Muscle layer of duodenum (tissue), 2 donors: ENCODE results near the gene SDK1.

Experiments used
- H3K27ac ChIP-seq: one replicate; pipeline ENCODE4 v1.7.0; 2013; ENCODE audit warnings: mild to moderate bottlenecking, low read length
- H3K27me3 ChIP-seq: one replicate; pipeline ENCODE4 v1.7.0; 2013; ENCODE audit warnings: low read depth, mild to moderate bottlenecking, control low read depth, low read length
- H3K36me3 ChIP-seq, 2 donors: one replicate each; pipeline ENCODE4 v1.7.0; 2013; ENCODE audit warnings: low read length in 2 of 2, control low read depth in 1 of 2, mild to moderate bottlenecking in 1 of 2; ENCODE audit not compliant: insufficient read depth in 2 of 2, control insufficient read depth in 1 of 2
- H3K4me1 ChIP-seq, 2 donors: one replicate each; pipeline ENCODE4 v1.7.0; 2013; ENCODE audit warnings: low read length in 2 of 2, mild to moderate bottlenecking in 2 of 2, control low read depth in 1 of 2, moderate library complexity in 1 of 2; ENCODE audit not compliant: insufficient read depth in 2 of 2, control insufficient read depth in 1 of 2
- H3K4me3 ChIP-seq, 2 donors: one replicate each; pipeline ENCODE4 v1.7.0; 2013; ENCODE audit warnings: low read length in 2 of 2, low read depth in 1 of 2, mild to moderate bottlenecking in 1 of 2
- H3K9me3 ChIP-seq, 2 donors: one replicate each; pipeline ENCODE4 v1.7.0; 2013; ENCODE audit warnings: low read length in 2 of 2, control low read depth in 1 of 2, mild to moderate bottlenecking in 1 of 2; ENCODE audit not compliant: control insufficient read depth in 1 of 2
- donor health status: healthy.

Gene SDK1

DNA sequence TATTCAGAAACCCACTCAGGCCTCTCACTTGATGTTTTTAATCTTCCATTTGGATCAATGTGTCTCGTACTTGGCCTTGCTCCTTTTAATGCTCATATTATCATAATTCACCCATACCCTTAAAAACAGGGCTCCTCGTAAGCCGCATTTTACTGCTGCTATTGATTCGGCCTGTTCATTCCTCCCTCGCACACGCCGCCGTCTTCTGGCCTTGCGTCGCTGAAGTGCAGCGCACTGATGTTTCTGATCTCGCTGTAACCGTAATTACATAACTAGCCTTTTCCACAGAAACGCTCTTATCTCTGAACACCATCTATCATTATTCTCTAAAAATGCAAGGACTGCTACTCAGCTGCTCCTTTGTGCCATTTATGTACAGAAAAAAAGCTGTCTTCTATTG, 836.5 kb downstream of the SDK1 start:
- Histone ChIP-seq H3K27ac (no peak overlapping the region), H3K4me3 (no peak overlapping the region), H3K9me3 (no peaks in the 10 kb centered on the region), H3K36me3 (no peaks in the 10 kb centered on the region), H3K4me1 (no peaks in the 10 kb centered on the region), H3K27me3 (no peaks in the 10 kb centered on the region)

DNA sequence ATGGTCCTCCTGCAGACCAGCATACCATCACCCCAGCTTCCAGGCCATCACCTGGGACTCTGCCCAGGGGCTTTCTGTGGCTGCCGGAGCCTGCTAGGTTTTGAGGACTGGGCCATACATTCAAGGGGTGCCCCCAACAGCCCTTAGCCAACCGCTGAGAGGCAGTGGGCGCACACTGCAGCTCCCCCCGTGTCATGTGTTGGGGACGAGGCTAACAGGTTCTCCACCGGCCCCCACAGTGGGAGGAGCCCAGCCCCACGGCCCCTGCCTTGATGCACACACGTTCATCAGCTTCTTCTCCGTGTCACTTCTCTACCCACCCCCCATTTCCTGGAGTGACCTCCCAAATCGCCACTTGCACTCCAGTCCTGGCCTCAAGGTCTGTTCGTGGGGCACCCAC, 837.8 kb downstream of the SDK1 start:
- no peak overlapping the region for H3K4me3 ChIP-seq
- no peaks in the 10 kb centered on the region for H3K27me3 ChIP-seq
- no peaks in the 10 kb centered on the region for H3K36me3 ChIP-seq
- H3K27ac ChIP-seq: no peak overlapping the region
- no peaks in the 10 kb centered on the region for H3K9me3 ChIP-seq
- no peaks in the 10 kb centered on the region for H3K4me1 ChIP-seq

GRCh38 chr7:4139656-4140625, 838.9 kb downstream of the SDK1 start:
- Histone ChIP-seq H3K9me3 (no peaks in the 10 kb centered on the region), H3K4me1 (peaks cover 0 to 7% of the 10 kb centered on the region in 2 donors), H3K27me3 (no peaks in the 10 kb centered on the region), H3K27ac (no peak overlapping the region), H3K36me3 (no peaks in the 10 kb centered on the region), H3K4me3 (no peak overlapping the region)

- Histone ChIP-seq H3K4me1 (peaks cover 0 to 7% of the 10 kb centered on the region in 2 donors), H3K36me3 (no peaks in the 10 kb centered on the region), H3K27ac (no peak overlapping the region), H3K27me3 (no peaks in the 10 kb centered on the region), H3K9me3 (no peaks in the 10 kb centered on the region), H3K4me3 (no peak overlapping the region)
Measured at GRCh38 chr7:4140933-4141332, 839.9 kb downstream of the SDK1 start.

GRCh38 chr7:4143006-4143405, 842.0 kb downstream of the SDK1 start:
- H3K27me3 ChIP-seq: no peaks in the 10 kb centered on the region
- H3K27ac ChIP-seq: no peak overlapping the region
- no peaks in the 10 kb centered on the region for H3K9me3 ChIP-seq
- H3K4me1 ChIP-seq: peaks cover 0 to 7% of the 10 kb centered on the region in 2 donors
- H3K4me3 ChIP-seq: no peak overlapping the region
- no peaks in the 10 kb centered on the region for H3K36me3 ChIP-seq

GRCh38 chr7:4143511-4144171, 842.6 kb downstream of the SDK1 start:
- H3K4me3 ChIP-seq: no peak overlapping the region
- no peaks in the 10 kb centered on the region for H3K36me3 ChIP-seq
- no peaks in the 10 kb centered on the region for H3K27me3 ChIP-seq
- H3K27ac ChIP-seq: no peak overlapping the region
- peaks cover 0 to 7% of the 10 kb centered on the region in 2 donors for H3K4me1 ChIP-seq
- no peaks in the 10 kb centered on the region for H3K9me3 ChIP-seq

DNA sequence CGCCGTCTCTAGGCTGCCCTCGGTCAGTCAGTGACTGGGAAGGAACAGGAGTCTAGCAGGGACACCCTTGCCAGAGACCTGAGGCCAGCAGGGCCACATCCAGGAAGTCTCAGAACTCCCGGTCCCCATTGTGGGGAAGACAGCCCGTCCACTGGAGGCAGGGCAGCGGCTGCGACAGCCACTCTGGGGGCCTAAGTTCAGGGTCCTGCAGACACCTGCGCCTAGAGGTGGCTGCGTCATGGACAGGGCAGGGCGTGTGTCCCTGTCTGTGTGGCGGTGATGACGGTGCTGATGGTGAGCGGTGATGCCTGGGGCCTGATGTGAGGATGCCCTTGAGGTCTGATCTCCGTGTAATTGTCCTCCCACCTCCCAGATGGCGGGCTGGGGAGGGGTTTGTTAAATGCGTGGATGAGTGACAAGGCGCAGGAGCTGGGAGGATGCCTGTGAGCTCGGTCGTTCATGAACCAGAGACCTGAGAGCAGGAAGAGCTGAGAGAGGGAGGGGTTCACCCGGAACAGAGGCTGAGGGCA, 843.2 kb downstream of the SDK1 start:
- no peaks in the 10 kb centered on the region for H3K27me3 ChIP-seq
- peak overlapping the region in 1 of 2 donors; percentile 41 for H3K4me3 ChIP-seq

GRCh38 chr7:4144811-4145510, 843.9 kb downstream of the SDK1 start:
- H3K9me3 ChIP-seq: no peaks in the 10 kb centered on the region
- peaks cover 0 to 7% of the 10 kb centered on the region in 2 donors for H3K4me1 ChIP-seq
- H3K4me3 ChIP-seq: peak overlapping the region; percentile 33 to 41
- no peaks in the 10 kb centered on the region for H3K36me3 ChIP-seq
- no peaks in the 10 kb centered on the region for H3K27me3 ChIP-seq
- no peak overlapping the region for H3K27ac ChIP-seq

More for the DNA sequence above, 843.2 kb downstream of the SDK1 start:
- Histone ChIP-seq H3K36me3 (no peaks in the 10 kb centered on the region), H3K27ac (no peak overlapping the region), H3K4me1 (peaks cover 0 to 7% of the 10 kb centered on the region in 2 donors), H3K9me3 (no peaks in the 10 kb centered on the region)

- Histone ChIP-seq H3K27ac (no peak overlapping the region), H3K4me3 (no peak overlapping the region), H3K27me3 (no peaks in the 10 kb centered on the region), H3K4me1 (peaks cover 0 to 7% of the 10 kb centered on the region in 2 donors), H3K36me3 (no peaks in the 10 kb centered on the region), H3K9me3 (no peaks in the 10 kb centered on the region)
Measured at GRCh38 chr7:4145576-4145975, 844.5 kb downstream of the SDK1 start.

GRCh38 chr7:4147926-4148620, 847.0 kb downstream of the SDK1 start:
- Histone ChIP-seq H3K27me3 (no peaks in the 10 kb centered on the region), H3K36me3 (no peaks in the 10 kb centered on the region), H3K27ac (no peak overlapping the region), H3K4me3 (no peak overlapping the region), H3K9me3 (no peaks in the 10 kb centered on the region), H3K4me1 (peaks cover 0 to 7% of the 10 kb centered on the region in 2 donors)
